DOHH2 (cell line): ENCODE measurements around the gene FBN2.

Source experiments
- H3F3A ChIP-seq: fragments of 200-600 bp; sonication (generic), shearing (Covaris generic); 2 replicates; pipeline ENCODE4 v1.6.0; 2016; ENCODE audit warnings: antibody characterized with exemption, mild to moderate bottlenecking; ENCODE audit not compliant: control insufficient read depth, insufficient read depth
- H3K27ac ChIP-seq: fragments of 200-600 bp; sonication (generic); 2 replicates; pipeline ENCODE4 v1.5.1; 2014; ENCODE audit warnings: low read depth, mild to moderate bottlenecking, low read length, moderate library complexity
- H3K27me3 ChIP-seq: fragments of 200-600 bp; sonication (generic); 2 replicates; pipeline ENCODE4 v1.6.1; 2014; ENCODE audit warnings: mild to moderate bottlenecking, low read length, mixed read lengths; ENCODE audit not compliant: control insufficient read depth
- H3K36me3 ChIP-seq: fragments of 200-600 bp; sonication (generic); 2 replicates; pipeline ENCODE4 v1.6.1; 2014; ENCODE audit warnings: mild to moderate bottlenecking, low read length, moderate library complexity, mixed read lengths; ENCODE audit not compliant: control insufficient read depth
- H3K4me1 ChIP-seq: fragments of 200-600 bp; sonication (generic); 2 replicates; pipeline ENCODE4 v1.6.1; 2014; ENCODE audit warnings: mild to moderate bottlenecking, low read length, mixed read lengths; ENCODE audit not compliant: control insufficient read depth
- H3K4me2 ChIP-seq: fragments of 200-600 bp; sonication (generic); 2 replicates; pipeline ENCODE4 v1.6.0; 2014; ENCODE audit warnings: mild to moderate bottlenecking, low read length, moderate library complexity
- H3K4me3 ChIP-seq: fragments of 200-600 bp; sonication (generic); 2 replicates; pipeline ENCODE4 v1.5.1; 2014; ENCODE audit warnings: mild to moderate bottlenecking, low read length, mixed read lengths
- H3K79me2 ChIP-seq: fragments of 200-600 bp; sonication (generic); 2 replicates; pipeline ENCODE4 v1.6.1; 2014; ENCODE audit warnings: mild to moderate bottlenecking, low read length, mixed read lengths; ENCODE audit not compliant: control insufficient read depth
- H3K9me2 ChIP-seq: fragments of 200-600 bp; sonication (generic); replicated peaks from 2 replicates; pipeline ENCODE4 v1.6.1; 2014; ENCODE audit warnings: mild to moderate bottlenecking, low read length, mixed read lengths; ENCODE audit not compliant: control insufficient read depth
- H3K9me3 ChIP-seq: fragments of 200-600 bp; sonication (generic); 2 replicates; pipeline ENCODE4 v1.6.1; 2014; ENCODE audit warnings: antibody characterized with exemption, low read length, mixed read lengths; ENCODE audit not compliant: control insufficient read depth, insufficient read depth
- H4K20me1 ChIP-seq: fragments of 200-600 bp; sonication (generic); 2 replicates; pipeline ENCODE4 v1.6.0; 2014; ENCODE audit warnings: low read depth, mild to moderate bottlenecking, antibody characterized with exemption, low read length, moderate library complexity; ENCODE audit not compliant: control insufficient read depth, insufficient read depth
- CTCF ChIP-seq: fragments of 200-600 bp; sonication (generic); IDR thresholded peaks from one replicate; pipeline ENCODE4 v1.5.1; 2014; ENCODE audit warnings: antibody characterized with exemption, mild to moderate bottlenecking, low read depth, low read length; ENCODE audit not compliant: poor library complexity, severe bottlenecking
- EZH2phosphoT487 ChIP-seq: fragments of 200-600 bp; sonication (generic); IDR thresholded peaks from 2 replicates; pipeline ENCODE4 v1.6.1; 2017; ENCODE audit warnings: borderline replicate concordance, mild to moderate bottlenecking, antibody characterized with exemption, low read length, moderate library complexity, mixed read lengths

Gene FBN2

GRCh38 chr5:128399111-128399510 is 138.9 kb downstream of the FBN2 start:
- no peaks in the 10 kb centered on the region for H4K20me1 ChIP-seq
- no peaks in the 10 kb centered on the region for H3K36me3 ChIP-seq
- H3K79me2 ChIP-seq = no peaks in the 10 kb centered on the region
- no peak overlapping the region for H3K27ac ChIP-seq
- no peaks in the 10 kb centered on the region for H3K27me3 ChIP-seq
- H3K9me2 ChIP-seq = no peaks in the 10 kb centered on the region
- H3K4me2 ChIP-seq = no peak overlapping the region
- no peak overlapping the region for H3K4me3 ChIP-seq
- no peak for TF ChIP-seq CTCF
- TF ChIP-seq EZH2phosphoT487 = no peak
- H3K9me3 ChIP-seq = no peaks in the 10 kb centered on the region
- no peaks in the 10 kb centered on the region for H3F3A ChIP-seq
- no peaks in the 10 kb centered on the region for H3K4me1 ChIP-seq

GRCh38 chr5:128397876-128398275 is 140.2 kb downstream of the FBN2 start:
- Histone ChIP-seq H3K4me3 (no peak overlapping the region), H3K4me1 (no peaks in the 10 kb centered on the region), H3K9me2 (no peaks in the 10 kb centered on the region), H3K9me3 (no peaks in the 10 kb centered on the region), H3K79me2 (no peaks in the 10 kb centered on the region), H3K36me3 (no peaks in the 10 kb centered on the region), H3F3A (no peaks in the 10 kb centered on the region), H3K4me2 (no peak overlapping the region), H3K27me3 (no peaks in the 10 kb centered on the region), H3K27ac (no peak overlapping the region), H4K20me1 (no peaks in the 10 kb centered on the region)
- TF ChIP-seq CTCF (no peak), EZH2phosphoT487 (no peak)

- Histone ChIP-seq H3K79me2 (no peaks in the 10 kb centered on the region), H3K4me1 (no peaks in the 10 kb centered on the region), H3K27ac (no peak overlapping the region), H3K9me2 (no peaks in the 10 kb centered on the region), H3K36me3 (no peaks in the 10 kb centered on the region), H3K27me3 (no peaks in the 10 kb centered on the region), H3K4me3 (no peak overlapping the region), H3K9me3 (no peaks in the 10 kb centered on the region), H3K4me2 (no peak overlapping the region), H3F3A (no peaks in the 10 kb centered on the region), H4K20me1 (no peaks in the 10 kb centered on the region)
- TF ChIP-seq EZH2phosphoT487 (no peak), CTCF (no peak)
Observed at GRCh38 chr5:128395073-128395472, 143.0 kb downstream of the FBN2 start.

- Histone ChIP-seq H3K27ac (no peak overlapping the region), H3K36me3 (no peaks in the 10 kb centered on the region), H3K4me2 (no peak overlapping the region), H4K20me1 (no peaks in the 10 kb centered on the region), H3F3A (no peaks in the 10 kb centered on the region), H3K27me3 (no peaks in the 10 kb centered on the region), H3K9me2 (no peaks in the 10 kb centered on the region), H3K79me2 (no peaks in the 10 kb centered on the region), H3K4me3 (no peak overlapping the region), H3K4me1 (no peaks in the 10 kb centered on the region), H3K9me3 (no peaks in the 10 kb centered on the region)
- TF ChIP-seq EZH2phosphoT487 = no peak
- TF ChIP-seq CTCF = no peak
Observed at GRCh38 chr5:128384068-128384467, 154.0 kb downstream of the FBN2 start.
